UCSD-AML1 (cell line): ENCODE results near the gene CARD10.
"Not testable (repeated sequence)": the region's sequence is repeated elsewhere in the genome, so short reads cannot be mapped to it uniquely, and the experiment has no call there.

Experiments
- DNase-seq: peaks from one replicate; lab custom pipeline; 2025; ENCODE audit not compliant: unreplicated experiment; lab: John Stamatoyannopoulos, UW

The CARD10 gene

DNA sequence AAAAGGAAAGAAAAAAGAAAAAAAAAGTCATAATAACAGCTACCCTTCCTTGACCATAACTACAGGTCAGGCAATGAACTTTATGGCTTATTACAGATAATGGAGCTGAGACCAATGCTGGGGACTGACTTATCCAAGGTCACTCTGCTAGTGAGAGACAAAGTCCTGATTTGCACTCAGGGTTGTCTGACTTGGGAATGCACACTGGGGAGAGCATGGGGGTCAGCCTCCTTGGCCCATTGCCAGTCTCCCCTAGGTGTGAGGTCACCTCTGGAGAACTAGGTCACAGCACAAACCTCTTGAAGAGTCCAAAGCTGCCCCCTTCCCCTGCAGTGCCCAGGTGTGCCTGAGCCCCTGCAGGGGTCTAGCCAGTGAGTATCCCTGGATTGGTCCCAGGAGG lies 35.8 kb upstream of the CARD10 start:
- no peak for DNase-seq

GRCh38 chr22:37553725-37554124 lies 34.5 kb upstream of the CARD10 start:
- no peak for DNase-seq

- DNase-seq: no peak
These were observed 33.4 kb upstream of the CARD10 start for GRCh38 chr22:37552524-37553163.

GRCh38 chr22:37551981-37552380 lies 32.8 kb upstream of the CARD10 start:
- no peak for DNase-seq

GRCh38 chr22:37550921-37551320 lies 31.7 kb upstream of the CARD10 start:
- DNase-seq: not testable (repeated sequence)

DNA sequence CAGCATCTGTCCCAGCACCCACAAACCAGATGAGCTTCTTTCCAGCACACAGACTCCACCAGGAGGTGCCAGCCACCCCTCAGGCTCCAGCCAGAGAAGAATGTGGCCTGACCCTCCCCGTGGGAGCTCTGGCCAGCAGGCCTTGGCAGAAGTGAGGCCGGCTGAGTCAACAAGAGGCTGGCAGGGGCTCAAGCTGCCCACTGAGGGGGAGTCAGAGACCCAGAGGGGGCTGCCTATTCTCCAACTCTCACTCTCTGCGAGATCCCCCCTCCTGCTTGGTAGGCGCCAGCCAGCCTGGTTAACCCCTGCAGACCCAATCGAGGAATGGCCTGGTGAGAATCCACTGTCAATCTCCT lies 30.5 kb upstream of the CARD10 start:
- no peak for DNase-seq

- DNase-seq: no peak
These were observed 28.1 kb upstream of the CARD10 start for GRCh38 chr22:37547251-37547741.

GRCh38 chr22:37546437-37547250 lies 27.4 kb upstream of the CARD10 start:
- DNase-seq: no peak

GRCh38 chr22:37545703-37546436 lies 26.7 kb upstream of the CARD10 start:
- DNase-seq: no peak

DNA sequence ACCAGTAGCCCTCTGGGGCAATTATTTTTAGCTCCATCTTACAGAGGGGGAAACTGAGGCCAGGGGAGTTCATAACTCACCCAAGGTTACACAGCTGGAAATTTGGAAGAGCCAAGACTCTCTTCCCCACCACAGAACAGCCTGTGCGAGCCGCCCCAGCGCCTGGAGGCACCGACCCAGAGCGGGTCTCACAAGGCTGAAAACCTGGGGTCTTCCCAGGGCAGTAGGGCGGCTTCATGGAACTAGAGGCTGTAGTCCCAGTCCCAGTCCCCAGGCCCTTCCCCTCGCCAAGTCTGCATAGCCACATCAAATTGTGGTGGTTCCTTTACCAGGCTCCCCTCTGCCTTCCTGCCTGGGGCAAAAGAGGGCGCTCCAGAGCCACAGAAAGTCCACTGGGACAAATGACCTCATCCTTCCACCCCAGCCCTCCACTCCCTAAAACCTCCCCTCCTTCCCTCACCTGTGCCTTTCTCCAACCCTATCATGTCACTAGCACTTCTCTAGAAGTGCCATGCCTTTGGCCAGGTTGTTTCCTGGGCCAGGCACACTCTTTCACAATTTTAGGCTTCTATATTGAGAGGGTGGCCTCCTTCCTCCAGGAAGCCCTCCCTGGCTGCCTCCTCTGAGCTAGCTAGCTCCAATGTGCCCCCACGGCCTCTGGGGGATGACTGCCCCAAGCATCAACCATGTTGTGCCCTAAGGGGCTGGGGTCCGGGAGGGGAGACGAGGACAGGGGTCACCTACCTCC lies 25.9 kb upstream of the CARD10 start:
- DNase-seq: peak; percentile 70

DNA sequence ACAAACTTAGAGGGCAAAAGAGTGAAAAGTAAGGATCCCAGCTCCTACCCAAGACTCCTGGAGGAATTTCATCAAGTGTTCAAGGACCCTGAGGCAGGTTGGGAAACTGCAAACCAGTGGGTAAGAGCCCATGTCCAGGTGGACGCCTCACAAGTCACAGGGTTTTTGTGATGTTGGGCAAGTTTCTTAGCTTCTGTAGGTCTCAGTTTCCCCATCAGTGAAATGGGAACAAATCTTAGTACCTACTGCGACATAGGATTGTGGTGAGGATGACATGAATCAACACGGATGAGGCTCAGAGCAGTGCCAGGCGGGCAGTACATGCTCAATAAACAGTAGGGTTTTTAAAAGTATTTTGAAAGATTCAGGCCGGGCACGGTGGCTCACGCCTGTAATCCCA lies 23.7 kb upstream of the CARD10 start:
- DNase-seq: no peak

DNA sequence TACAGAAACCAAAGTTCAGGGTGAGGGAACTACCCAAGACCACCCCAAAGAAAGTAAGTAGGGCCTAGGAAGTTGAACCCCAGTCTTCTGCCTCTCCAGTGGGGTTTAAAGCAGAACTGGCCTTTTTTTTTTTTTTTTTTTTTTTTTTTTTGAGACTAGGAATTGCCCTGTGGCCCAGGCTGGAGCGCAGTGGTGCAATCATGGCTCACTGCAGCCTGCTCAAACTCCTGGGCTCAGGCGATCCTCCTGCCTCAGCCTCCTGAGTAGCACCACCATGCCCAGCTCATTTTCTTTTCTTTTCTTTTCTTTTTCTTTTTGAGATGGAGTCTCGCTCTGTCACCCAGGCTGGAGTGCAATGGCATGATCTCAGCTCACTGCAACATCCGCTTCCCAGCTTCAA lies 23.2 kb upstream of the CARD10 start:
- DNase-seq: not testable (repeated sequence)

DNA sequence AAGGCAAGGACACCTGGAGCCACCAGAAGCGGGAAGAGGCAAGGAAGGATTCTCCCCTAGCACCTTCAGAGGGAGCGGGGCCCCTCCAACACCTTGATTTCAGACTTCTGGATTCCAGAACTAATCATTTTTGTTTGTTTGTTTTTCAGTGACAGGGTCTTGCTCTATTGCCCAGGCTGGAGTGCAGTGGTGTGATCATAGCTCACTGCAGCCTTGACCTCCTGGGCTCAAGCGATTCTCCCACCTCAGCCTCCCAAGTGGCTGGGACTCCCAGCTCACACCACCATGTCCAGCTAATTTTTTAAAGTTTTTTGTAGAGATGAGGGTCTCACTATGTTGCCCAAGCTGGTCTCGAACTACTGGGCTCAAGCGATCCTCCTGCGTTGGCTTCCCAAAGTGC lies 20.6 kb upstream of the CARD10 start:
- DNase-seq: not testable (repeated sequence)

DNA sequence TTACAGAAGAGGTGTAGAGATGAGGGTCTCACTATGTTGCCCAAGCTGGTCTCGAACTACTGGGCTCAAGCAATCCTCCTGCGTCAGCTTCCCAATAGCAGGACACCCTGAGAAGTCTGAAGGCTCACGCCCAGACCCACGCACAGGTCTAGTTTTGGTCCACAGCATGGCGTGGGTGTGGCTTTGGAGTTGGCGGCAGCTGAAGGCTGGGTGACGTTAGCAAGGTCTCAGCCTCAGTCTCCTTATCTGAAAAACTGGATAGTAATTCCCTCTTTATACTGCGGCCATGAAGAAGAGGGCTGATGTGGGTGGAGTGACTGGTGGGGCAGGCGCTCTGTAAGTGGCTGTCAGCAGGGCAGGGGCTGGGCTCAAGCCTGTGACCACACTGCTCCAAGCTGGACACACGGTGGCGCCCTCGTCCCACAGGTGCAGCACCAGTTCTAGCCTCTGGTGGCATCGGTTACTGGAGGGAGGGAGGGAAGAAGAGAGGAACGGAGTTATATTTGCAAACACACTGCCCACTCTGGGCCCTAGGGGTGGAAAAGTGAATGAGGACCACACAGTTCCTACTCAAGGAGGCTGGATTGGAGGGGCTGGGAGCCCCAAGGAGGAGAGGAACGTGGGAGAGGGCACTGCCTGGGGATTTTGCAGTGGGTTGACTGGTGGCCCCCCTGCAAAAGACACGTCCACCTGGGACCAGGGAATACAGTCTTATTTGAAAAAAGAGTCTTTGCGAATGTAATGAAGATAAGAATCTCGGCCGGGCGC lies 19.6 kb upstream of the CARD10 start:
- peak; percentile 87 for DNase-seq

DNA sequence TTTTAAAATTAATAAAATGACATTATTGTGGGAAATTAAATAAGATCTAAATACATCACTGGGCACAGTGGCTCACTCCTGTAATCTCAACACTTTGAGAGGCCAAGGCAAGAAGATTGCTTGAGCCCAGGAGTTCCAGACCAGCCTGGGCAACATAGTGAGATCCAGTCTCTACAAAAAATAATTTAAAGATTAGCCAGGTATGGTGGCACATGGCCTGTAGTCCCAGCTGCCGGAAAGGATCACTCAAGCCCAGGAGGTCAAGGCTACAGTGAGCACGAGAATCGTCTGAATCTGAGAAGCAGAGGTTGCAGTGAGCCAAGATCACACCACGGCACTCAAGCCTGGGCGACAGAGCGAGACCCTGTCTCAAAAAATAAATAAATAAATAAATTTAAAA lies 15.9 kb upstream of the CARD10 start:
- no peak for DNase-seq

- no peak for DNase-seq
These were observed 15.2 kb upstream of the CARD10 start for GRCh38 chr22:37534445-37534844.

GRCh38 chr22:37533995-37534394 lies 14.8 kb upstream of the CARD10 start:
- peak; percentile 21 for DNase-seq

DNA sequence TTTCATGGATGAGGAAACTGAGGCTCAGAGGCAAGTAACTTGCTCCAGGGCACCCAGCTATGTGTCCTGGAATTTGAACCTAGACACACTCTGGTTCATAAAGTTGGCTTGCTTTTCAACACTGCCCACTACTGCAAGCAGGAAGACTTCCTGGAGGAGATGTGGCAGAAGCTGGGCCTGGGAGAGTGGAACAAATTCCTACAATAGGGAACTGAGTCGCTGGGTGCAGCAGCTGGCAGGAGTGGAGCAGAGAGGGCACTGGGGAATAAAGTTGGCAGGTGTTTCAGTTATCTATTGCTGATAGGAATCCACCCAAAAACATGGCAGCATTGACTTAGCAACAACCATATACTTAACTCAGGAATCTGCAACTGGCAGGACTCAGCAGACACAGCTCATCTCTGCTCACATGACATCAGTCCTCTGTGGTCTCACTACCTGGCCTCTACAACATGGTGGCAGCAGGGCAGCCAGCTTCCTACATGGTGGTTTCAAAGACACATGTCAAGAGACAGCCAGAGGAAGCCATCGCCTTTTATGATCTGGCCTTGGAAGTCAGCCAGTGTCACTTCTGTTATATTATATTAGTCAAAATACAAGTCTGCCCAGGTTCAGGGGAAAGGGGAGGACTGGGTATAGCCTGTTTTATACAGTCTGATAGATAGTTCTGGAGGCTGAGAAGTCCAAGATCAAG lies 10.6 kb upstream of the CARD10 start:
- DNase-seq: no peak

- DNase-seq: not testable (repeated sequence)
These were observed 8.7 kb upstream of the CARD10 start for GRCh38 chr22:37527952-37528351.
